Calu3 (cell line): ENCODE results near the gene USPL1. TPM values are rescaled to one million over a fixed set of nuclear protein-coding genes. Genes with fewer than 3 reads are reported as not detected.
"Not testable (repeated sequence)": the region's sequence is repeated elsewhere in the genome, so short reads cannot be mapped to it uniquely, and the experiment has no call there.

Source experiments
- BruUV-seq: library from RNA; stranded (reverse); fragments of 400-500 nt; replicated peaks from 2 replicates; lab custom pipeline; 2021; lab: Mats Ljungman, UMichigan
- CTCF ChIA-PET: fragments of 300-600 bp; sonication (Branson Sonifier 250); formaldehyde crosslinking; loops from one replicate; lab custom pipeline; 2022; ENCODE audit warnings: antibody characterized with exemption; lab: Charles Lee
- DNase-seq: peaks from one replicate; pipeline ENCODE4 v3.0.0; 2022
- H3K27ac Mint-ChIP-seq: one replicate; pipeline ENCODE4 v1.8.0; 2022; ENCODE audit warnings: mixed read lengths; ENCODE audit not compliant: unreplicated experiment
- H3K27me3 Mint-ChIP-seq: one replicate; pipeline ENCODE4 v1.8.0; 2022; ENCODE audit warnings: mixed read lengths; ENCODE audit not compliant: unreplicated experiment
- H3K36me3 Mint-ChIP-seq: one replicate; pipeline ENCODE4 v1.8.0; 2022; ENCODE audit warnings: mild to moderate bottlenecking, moderate library complexity, mixed read lengths; ENCODE audit not compliant: insufficient read depth, unreplicated experiment
- H3K4me1 Mint-ChIP-seq: one replicate; pipeline ENCODE4 v1.8.0; 2022; ENCODE audit warnings: mild to moderate bottlenecking, low read depth, mixed read lengths; ENCODE audit not compliant: unreplicated experiment
- H3K4me3 Mint-ChIP-seq: one replicate; pipeline ENCODE4 v1.8.0; 2022; ENCODE audit warnings: mild to moderate bottlenecking, low read depth, moderate library complexity, mixed read lengths; ENCODE audit not compliant: unreplicated experiment
- H3K9me3 Mint-ChIP-seq: one replicate; pipeline ENCODE4 v1.8.0; 2022; ENCODE audit warnings: low read depth, mixed read lengths; ENCODE audit not compliant: unreplicated experiment
- CTCF ChIP-seq: fragments of 200-600 bp; IDR thresholded peaks from one replicate; pipeline ENCODE4 v1.8.0; 2022; ENCODE audit warnings: antibody characterized with exemption; ENCODE audit not compliant: unreplicated experiment
- intact Hi-C: fragments of 100-400 bp; cut with micrococcal nuclease; formaldehyde crosslinking; loops from one replicate; pipeline ENCODE4 v1.10.0; 2022; ENCODE audit not compliant: unreplicated experiment
- total RNA-seq: library from RNA; stranded (reverse); gene quantifications from 2 replicates; pipeline ENCODE4 v1.2.3, GENCODE V29; 2022

USPL1 gene
- total RNA-seq, 1 experiment from 2014 or later, result 11.2 TPM

- TF ChIP-seq CTCF, result no peak
- Mint-ChIP-seq H3K36me3 (no peaks in the 10 kb centered on the region), H3K4me3 (no peak overlapping the region), H3K9me3 (no peaks in the 10 kb centered on the region), H3K27me3 (no peaks in the 10 kb centered on the region), H3K27ac (no peak overlapping the region), H3K4me1 (no peaks in the 10 kb centered on the region)
- no TSS peak for BruUV-seq
- no peak for DNase-seq
- CTCF ChIA-PET, result no interaction called here
- intact Hi-C loops, result no loop called here
Measured at GRCh38 chr13:30593001-30593400, 24.7 kb upstream of the USPL1 start.

GRCh38 chr13:30600496-30600895, 17.2 kb upstream of the USPL1 start:
- Mint-ChIP-seq H3K4me1 (no peaks in the 10 kb centered on the region), H3K9me3 (no peaks in the 10 kb centered on the region), H3K4me3 (no peak overlapping the region), H3K36me3 (no peaks in the 10 kb centered on the region), H3K27ac (no peak overlapping the region), H3K27me3 (no peaks in the 10 kb centered on the region)
- CTCF ChIA-PET, result no interaction called here
- intact Hi-C loops, result no loop called here
- TF ChIP-seq CTCF, result no peak
- DNase-seq, result no peak
- BruUV-seq, result no TSS peak

GRCh38 chr13:30601836-30602235, 15.9 kb upstream of the USPL1 start:
- H3K9me3 Mint-ChIP-seq, result no peaks in the 10 kb centered on the region
- DNase-seq, result no peak
- no peak overlapping the region for H3K4me3 Mint-ChIP-seq
- CTCF ChIA-PET, result no interaction called here
- TF ChIP-seq CTCF, result no peak
- intact Hi-C loops, result no loop called here
- no TSS peak for BruUV-seq
- no peaks in the 10 kb centered on the region for H3K4me1 Mint-ChIP-seq
- no peaks in the 10 kb centered on the region for H3K27me3 Mint-ChIP-seq
- H3K27ac Mint-ChIP-seq, result no peak overlapping the region
- H3K36me3 Mint-ChIP-seq, result no peaks in the 10 kb centered on the region

- CTCF ChIA-PET, result no interaction called here
- no TSS peak for BruUV-seq
- Mint-ChIP-seq H3K36me3 (peaks cover 4% of the 10 kb centered on the region), H3K27me3 (no peaks in the 10 kb centered on the region), H3K27ac (no peak overlapping the region), H3K4me1 (no peaks in the 10 kb centered on the region), H3K9me3 (no peaks in the 10 kb centered on the region), H3K4me3 (no peak overlapping the region)
- TF ChIP-seq CTCF, result no peak
- intact Hi-C loops, result no loop called here
- DNase-seq, result no peak
Measured at GRCh38 chr13:30605052-30605451, 12.7 kb upstream of the USPL1 start.

GRCh38 chr13:30607186-30607585, 10.5 kb upstream of the USPL1 start:
- H3K27me3 Mint-ChIP-seq, BruUV-seq, H3K4me3 Mint-ChIP-seq, H3K4me1 Mint-ChIP-seq, intact Hi-C loops, CTCF ChIA-PET, H3K27ac Mint-ChIP-seq, H3K9me3 Mint-ChIP-seq, H3K36me3 Mint-ChIP-seq, DNase-seq: not testable (repeated sequence)
